ENCODE measurements around the gene RANBP3.

DNA sequence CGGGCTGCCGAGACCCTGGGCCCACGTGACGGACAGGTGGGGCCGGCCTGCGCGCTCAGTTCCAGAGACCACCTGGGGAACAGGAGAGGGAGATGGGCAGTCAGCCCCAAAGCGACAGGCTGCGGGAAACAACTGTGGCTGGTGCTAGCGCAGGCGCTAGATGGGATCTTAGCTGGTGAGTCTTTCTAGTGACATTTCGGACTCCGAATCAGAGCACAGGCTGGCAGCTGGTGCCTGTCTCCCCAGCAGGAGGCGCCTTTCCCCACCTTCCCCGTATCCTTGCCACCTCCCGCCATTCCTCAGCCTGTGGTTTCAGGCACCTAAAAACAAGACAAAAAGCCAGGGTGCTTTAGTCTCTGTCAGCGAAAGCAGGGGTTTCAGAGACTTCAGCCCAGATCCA, 19.4 kb upstream of the RANBP3 start:
- TF ChIP-seq, protein P1, sequence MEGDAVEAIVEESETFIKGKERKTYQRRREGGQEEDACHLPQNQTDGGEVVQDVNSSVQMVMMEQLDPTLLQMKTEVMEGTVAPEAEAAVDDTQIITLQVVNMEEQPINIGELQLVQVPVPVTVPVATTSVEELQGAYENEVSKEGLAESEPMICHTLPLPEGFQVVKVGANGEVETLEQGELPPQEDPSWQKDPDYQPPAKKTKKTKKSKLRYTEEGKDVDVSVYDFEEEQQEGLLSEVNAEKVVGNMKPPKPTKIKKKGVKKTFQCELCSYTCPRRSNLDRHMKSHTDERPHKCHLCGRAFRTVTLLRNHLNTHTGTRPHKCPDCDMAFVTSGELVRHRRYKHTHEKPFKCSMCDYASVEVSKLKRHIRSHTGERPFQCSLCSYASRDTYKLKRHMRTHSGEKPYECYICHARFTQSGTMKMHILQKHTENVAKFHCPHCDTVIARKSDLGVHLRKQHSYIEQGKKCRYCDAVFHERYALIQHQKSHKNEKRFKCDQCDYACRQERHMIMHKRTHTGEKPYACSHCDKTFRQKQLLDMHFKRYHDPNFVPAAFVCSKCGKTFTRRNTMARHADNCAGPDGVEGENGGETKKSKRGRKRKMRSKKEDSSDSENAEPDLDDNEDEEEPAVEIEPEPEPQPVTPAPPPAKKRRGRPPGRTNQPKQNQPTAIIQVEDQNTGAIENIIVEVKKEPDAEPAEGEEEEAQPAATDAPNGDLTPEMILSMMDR (IDR thresholded peaks at IDR 0.05; ENCODE audit: borderline replicate concordance, extremely low read depth, low read length, poor library complexity, severe bottlenecking) = no peak
- TF ChIP-seq EZH2 (IDR thresholded peaks at IDR 0.05; ENCODE audit: borderline replicate concordance, low read depth, low read length, severe bottlenecking) = no peak
